HG02798 (cell line): ENCODE measurements around the gene FCGBP.
"Not testable (repeated sequence)": the region's sequence is repeated elsewhere in the genome, so short reads cannot be mapped to it uniquely, and the experiment has no call there.

Source experiments
- ATAC-seq: cut with Tn5 transposase; IDR thresholded peaks from one replicate; pipeline ENCODE4 v1.9.1; 2021; ENCODE audit warnings: mild to moderate bottlenecking; ENCODE audit not compliant: unreplicated experiment, poor library complexity

The FCGBP gene

DNA sequence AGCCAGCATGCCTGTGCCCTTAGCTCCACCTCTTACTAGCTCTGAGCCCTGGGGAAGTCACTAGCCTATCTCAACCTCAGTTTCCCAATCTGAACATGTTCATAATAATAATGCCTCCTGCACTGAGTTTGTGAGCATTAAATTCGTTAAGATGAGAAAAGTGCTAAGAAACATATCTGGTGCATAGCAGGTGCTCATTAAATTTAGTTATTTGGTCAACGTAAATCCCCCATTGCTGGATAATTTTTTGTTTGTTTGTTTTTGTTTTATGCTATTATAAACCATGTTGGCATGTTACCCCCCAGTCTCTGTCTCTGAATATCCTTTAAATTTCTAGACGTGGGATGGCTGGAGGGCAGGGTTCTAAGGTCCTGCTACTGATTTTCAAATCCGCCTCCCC is 10.6 kb downstream of the FCGBP start:
- no peak for ATAC-seq

GRCh38 chr19:39919976-39920375 is 14.5 kb downstream of the FCGBP start:
- no peak for ATAC-seq

GRCh38 chr19:39918183-39918651 is 16.2 kb downstream of the FCGBP start:
- no peak for ATAC-seq

DNA sequence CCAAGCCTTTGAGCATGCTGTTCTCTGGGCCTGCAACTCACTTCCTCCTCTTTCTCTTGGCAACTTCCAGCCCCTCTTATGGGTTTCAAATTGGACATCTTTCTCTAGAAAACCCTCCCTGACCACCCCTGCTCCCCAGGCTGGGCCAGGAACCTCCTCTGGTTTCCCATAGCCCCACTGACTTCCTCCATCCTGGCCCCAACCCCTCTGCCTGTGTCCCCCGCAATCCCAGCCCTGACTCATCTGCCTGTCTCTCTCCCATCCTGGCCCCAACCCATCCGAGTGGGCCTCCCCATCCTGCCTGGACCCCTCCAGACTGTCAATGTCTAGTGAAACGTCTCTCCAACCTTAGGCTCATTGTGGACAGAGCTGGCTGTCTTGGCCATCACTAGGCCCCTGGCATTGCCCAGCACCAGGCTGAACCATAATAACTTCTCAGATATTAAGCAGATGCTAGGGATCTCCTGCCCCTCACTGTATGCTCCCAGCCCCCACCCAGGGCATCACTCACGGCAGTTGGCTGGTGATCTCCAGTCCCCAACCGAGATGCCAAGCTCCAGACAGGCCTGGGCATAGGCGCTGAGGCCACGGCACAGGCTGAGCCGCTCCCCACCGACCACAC is 16.8 kb downstream of the FCGBP start:
- ATAC-seq: no peak

GRCh38 chr19:39916851-39917396 is 17.5 kb downstream of the FCGBP start:
- ATAC-seq: no peak

GRCh38 chr19:39916236-39916635 is 18.2 kb downstream of the FCGBP start:
- ATAC-seq: no peak

GRCh38 chr19:39915848-39916215 is 18.6 kb downstream of the FCGBP start:
- ATAC-seq: no peak

DNA sequence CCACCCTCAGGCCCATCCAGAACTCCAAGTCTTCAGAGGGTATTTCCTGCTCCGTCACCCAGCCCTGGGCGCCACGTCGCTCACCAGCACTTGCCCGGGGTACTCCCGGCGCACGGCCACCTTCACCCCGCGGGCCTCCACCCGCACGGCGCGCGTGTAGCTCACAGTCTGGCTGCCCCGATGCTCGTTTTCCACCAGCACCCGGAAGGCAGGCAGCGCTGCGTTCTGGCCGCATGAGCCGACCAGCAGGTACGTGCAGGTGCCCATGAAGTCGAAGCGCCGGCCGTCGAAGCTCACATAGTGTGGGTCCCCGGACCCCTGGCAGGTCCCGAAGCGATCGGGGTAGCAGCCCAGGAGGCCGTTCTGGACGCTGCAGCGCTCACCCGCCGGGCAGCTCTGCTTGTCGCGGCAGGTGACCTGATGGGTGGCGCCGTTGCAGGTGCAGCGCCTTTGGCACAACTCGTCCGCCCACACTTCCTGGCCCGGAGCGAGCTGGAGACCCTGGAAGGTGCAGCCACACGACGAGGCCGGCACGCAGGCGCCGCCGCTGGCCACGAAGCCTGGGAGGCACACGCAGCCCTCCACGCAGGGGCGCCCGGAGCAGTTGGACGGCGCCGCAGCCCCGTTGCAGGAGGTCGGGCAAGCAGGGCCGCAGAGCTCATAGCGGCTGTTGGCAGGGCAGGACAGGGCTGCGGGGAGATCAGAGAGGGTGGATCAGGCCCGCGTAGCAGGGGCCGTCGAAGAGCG is 19.2 kb downstream of the FCGBP start:
- no peak for ATAC-seq

DNA sequence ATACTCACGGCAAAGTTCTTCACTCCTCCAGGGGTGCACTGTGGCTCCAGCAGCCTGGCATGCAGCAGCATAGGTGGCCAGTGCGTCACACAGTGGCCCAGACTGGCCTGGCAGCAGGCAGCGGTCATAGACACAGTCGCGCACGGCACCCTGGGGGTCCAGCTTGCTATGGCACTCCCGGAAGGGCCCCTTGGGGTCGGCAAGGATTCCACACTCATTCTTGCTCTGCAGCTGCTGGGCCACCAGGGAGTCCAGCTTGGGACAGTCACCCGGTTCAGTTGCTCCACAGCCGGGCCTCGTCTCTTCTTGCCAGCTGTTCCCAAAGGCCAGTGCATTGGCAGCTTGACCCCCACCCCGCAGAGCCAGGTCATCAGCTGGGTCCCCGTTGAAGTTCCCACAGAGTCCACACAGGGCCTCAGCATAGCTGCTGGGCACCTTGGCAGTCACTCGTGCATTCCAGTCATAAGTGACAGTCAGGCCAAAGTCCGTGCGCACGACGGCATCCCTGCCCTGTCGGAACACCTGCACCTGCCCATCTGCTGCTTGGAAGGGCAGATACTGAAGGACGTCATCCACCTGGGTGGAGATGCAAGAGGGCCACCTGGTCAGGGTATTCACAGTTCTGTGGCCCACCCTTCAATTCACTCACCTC is 20.6 kb downstream of the FCGBP start:
- no peak for ATAC-seq

DNA sequence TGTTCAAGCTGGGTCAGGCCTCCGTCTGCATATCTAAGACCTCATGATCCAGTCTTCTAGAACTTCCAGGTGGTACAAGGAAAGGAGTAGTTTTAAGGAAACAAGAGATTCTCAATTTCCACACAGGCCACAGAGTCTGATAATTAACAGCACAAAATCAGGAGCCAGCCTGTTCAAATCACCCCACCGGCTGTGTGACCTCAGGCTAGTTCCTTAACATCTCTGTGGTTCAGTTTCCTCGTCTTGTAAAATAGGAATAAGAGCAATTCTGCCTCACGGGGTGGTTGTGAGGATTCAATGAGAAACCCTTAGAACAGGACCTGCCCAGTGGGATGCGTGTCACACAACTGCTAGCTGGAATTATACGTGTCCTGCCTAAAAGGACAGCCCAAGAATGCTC is 25.6 kb downstream of the FCGBP start:
- no peak for ATAC-seq

GRCh38 chr19:39906820-39907611 is 27.4 kb downstream of the FCGBP start:
- ATAC-seq: no peak

GRCh38 chr19:39906283-39906682 is 28.2 kb downstream of the FCGBP start:
- no peak for ATAC-seq

- not testable (repeated sequence) for ATAC-seq
Measured at GRCh38 chr19:39903486-39904091, 30.8 kb downstream of the FCGBP start.

GRCh38 chr19:39902326-39902725 is 32.1 kb downstream of the FCGBP start:
- ATAC-seq: not testable (repeated sequence)

DNA sequence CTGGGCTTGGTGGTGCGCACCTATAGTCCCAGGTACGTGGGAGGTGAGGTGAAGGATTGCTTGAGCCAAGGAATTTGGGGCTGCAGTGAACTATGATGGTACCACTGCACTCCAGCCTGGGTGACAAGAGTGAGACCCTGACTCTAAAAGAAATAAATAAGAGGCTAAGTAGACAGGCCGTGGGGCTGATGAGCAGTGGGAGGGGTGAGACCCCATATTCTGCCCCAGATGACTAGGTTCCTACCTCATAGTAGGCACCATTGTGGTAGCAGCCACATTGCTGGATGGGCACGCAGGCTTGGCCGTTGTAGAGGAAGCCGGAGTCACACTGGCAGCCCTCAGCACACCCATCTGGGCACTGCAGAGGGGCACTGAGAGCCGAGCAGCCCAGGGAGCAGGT is 32.8 kb downstream of the FCGBP start:
- ATAC-seq: not testable (repeated sequence)

- not testable (repeated sequence) for ATAC-seq
Measured at GRCh38 chr19:39898858-39899257, 35.6 kb downstream of the FCGBP start.

GRCh38 chr19:39897511-39898245 is 36.8 kb downstream of the FCGBP start:
- ATAC-seq: peak; percentile 42

GRCh38 chr19:39895096-39895495 is 39.3 kb downstream of the FCGBP start:
- ATAC-seq: not testable (repeated sequence)

- ATAC-seq: not testable (repeated sequence)
Measured at GRCh38 chr19:39894236-39894606, 40.2 kb downstream of the FCGBP start.
